Measurements from ENCODE around the gene SELENOM.
A peak's percentile ranks its signal among the peaks of the same experiment; 100 is the strongest.

Gene SELENOM

DNA sequence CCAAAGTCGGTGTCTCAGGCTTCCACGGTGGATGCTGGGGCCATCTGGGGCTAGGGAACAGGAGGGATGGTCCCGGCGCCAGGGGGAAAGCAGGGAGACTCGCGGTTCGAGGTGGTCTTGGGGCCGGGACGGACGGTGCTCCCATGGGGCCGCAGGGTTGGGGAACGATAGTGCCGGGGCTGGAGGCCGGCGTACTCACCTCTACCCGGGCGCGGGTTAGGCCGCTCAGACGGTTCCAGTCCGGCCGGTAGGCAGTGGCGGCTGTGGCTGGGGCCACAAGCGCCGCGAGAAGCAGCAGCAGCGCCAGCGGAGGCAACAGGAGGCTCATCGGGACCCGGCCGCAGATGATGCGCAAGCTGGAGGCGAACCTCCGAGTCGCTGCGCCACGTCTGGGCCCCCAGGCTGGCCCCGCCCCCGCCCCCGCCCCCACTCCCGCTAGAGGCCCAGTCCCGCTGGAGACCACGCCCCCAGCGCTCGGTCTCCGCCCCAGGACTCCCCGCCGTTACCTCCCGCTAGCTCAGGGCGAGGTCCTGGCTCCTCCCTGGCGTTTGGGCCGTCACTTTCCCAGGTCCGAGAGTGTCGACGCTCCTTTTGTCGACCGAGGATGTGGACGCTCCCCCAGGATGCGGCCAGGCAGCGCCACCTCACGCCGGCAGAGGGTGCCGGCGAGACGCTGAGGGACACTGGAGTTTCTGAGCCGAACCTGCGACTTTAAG, at the start of gene SELENOM:
Gene SELENOM, minus strand, starts transcription at position 391 of the 716 bp plus-strand sequence. Its CDS starts 63 bp downstream, at position 328.
- peak; percentile 97 for DNase-seq (ENCODE audit: low read depth, low spot score)

- no peak for DNase-seq (ENCODE audit: low read depth, low spot score)
Measured at GRCh38 chr22:31155422-31155821, 48.1 kb upstream of the SELENOM start.

GRCh38 chr22:31154975-31155374, 47.6 kb upstream of the SELENOM start:
- DNase-seq (ENCODE audit: low read depth, low spot score) = no peak

DNA sequence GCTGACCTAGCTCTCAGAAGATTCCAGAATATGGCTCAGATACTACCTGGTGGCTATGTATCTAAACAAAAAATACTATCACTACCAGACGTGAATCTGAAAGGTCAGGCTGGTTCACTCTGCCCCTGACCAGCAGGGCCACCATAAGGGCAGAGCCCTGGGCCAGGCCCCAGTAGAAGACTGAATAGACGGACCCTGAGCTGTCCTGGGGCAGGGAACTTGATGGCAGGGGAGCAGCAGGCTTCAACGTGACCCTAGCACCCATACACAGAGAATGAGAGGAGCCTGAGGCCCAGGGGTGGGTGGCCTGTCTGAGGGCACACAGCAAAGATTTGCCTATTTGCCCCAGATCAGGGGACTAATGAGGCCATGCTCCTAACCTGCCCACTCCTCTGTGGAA, 46.0 kb upstream of the SELENOM start:
- DNase-seq (ENCODE audit: low read depth, low spot score) = no peak

- DNase-seq (ENCODE audit: low read depth, low spot score) = no peak
Measured at GRCh38 chr22:31151872-31152271, 44.5 kb upstream of the SELENOM start.

GRCh38 chr22:31150615-31151014, 43.2 kb upstream of the SELENOM start:
- no peak for DNase-seq (ENCODE audit: low read depth, low spot score)

DNA sequence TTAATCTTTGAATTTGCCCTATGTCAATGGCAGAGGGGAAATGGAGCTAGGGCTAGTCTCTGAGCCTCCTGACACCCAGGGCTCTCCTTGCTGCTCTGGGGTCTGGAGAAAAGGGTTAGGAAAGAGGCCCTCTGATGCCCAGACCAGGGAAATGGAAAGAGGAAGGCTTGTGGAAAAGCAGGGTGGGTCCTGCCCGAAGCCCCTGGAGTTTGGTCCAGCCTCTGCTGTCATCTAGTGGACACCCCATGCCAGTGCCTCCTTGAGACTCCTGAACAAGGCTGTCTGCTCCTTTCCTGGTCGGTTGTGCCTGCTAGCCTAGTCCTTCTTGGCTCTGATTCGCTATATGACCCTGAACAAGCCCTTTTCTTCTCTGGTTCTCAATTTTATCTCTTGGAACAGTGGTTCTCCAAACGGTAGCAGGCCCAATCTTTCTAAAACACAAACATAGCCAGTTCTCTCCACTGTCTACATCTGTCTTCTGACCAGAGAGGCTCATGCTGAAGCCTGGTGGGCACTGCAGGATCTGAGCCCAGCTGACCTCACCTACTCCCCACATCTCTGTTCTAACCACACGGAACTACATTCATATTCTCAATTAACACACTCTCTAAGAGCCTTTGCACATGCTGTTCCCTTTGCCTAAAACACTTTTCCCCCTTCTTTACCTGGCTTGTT, 41.7 kb upstream of the SELENOM start:
- no peak for DNase-seq (ENCODE audit: low read depth, low spot score)

GRCh38 chr22:31148488-31148887, 41.1 kb upstream of the SELENOM start:
- DNase-seq (ENCODE audit: low read depth, low spot score) = no peak

DNA sequence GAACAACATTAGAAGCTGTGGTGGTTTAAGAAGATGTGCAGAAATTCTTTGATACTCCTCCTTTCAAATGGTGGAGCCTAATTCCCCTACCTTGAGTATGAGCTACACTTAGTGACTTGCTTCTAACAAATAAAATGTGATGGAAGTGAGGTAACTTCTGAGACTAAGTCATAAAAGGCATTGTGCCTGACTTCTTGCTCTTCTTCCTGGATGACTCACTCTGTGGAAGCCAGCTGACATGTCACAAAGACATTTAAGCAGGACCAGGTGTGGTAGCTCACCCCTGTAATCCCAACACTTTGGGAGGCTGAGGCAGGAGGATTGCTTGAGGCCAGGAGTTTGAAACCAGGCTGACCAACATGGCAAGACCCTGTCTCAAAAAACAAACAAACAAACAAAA, 36.9 kb upstream of the SELENOM start:
- DNase-seq (ENCODE audit: low read depth, low spot score) = no peak

- no peak for DNase-seq (ENCODE audit: low read depth, low spot score)
Measured at GRCh38 chr22:31143537-31143936, 36.2 kb upstream of the SELENOM start.

DNA sequence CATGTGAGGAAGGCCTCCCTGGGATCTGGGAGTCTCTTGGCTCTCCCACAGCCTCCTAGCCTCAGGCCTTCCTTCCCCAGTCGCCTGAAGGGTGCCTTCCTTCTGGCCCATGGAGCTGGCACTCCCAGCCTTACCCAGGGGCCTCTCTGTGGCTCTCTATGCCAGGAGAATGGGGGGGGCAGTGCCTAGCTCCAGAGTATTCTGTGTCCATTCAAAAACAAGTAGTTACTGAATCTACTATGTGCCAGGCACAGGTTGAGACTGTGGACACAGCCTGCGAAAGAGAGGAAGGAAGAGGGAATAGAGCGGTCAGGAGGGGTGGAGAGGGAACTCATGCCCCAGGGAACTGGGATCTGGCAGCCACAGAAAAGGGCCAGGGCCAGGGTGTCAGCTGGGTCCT, 35.7 kb upstream of the SELENOM start:
- no peak for DNase-seq (ENCODE audit: low read depth, low spot score)

- no peak for DNase-seq (ENCODE audit: low read depth, low spot score)
Measured at GRCh38 chr22:31142285-31142684, 34.9 kb upstream of the SELENOM start.

- DNase-seq (ENCODE audit: low read depth, low spot score) = no peak
Measured at GRCh38 chr22:31141551-31141950, 34.2 kb upstream of the SELENOM start.

GRCh38 chr22:31140746-31141145, 33.4 kb upstream of the SELENOM start:
- no peak for DNase-seq (ENCODE audit: low read depth, low spot score)

GRCh38 chr22:31139866-31140716, 32.7 kb upstream of the SELENOM start, which contains the start of gene PLA2G3:
Gene PLA2G3, minus strand, starts transcription at chr22:31140508. Its CDS starts 154 bp downstream, at chr22:31140354.
- DNase-seq (ENCODE audit: low read depth, low spot score) = no peak

- no peak for DNase-seq (ENCODE audit: low read depth, low spot score)
Measured at GRCh38 chr22:31139066-31139465, 31.7 kb upstream of the SELENOM start.

- no peak for DNase-seq (ENCODE audit: low read depth, low spot score)
Measured at GRCh38 chr22:31138126-31138525, 30.8 kb upstream of the SELENOM start.

- DNase-seq (ENCODE audit: low read depth, low spot score) = no peak
Measured at GRCh38 chr22:31137721-31138120, 30.4 kb upstream of the SELENOM start.

DNA sequence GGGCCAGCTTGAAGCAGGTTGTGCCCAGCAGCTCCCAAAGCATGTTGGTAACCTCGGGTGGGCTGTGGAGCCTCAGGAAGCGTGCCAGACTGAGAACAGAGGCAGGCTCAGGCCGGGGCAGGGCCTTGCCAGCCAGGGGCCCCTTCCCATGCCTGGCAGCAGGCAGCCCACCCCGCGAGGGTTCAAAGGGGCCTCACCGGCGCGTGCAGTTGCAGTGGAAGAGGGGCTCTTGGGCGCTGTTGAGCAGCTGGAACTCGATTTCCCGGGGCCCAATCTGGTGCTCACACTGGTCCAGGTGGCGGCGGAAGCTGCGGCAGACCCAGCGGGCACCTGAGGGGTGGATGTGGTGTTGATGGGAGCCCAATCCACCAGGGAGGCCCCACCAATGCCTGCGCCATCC, 29.3 kb upstream of the SELENOM start:
- DNase-seq (ENCODE audit: low read depth, low spot score) = no peak

DNA sequence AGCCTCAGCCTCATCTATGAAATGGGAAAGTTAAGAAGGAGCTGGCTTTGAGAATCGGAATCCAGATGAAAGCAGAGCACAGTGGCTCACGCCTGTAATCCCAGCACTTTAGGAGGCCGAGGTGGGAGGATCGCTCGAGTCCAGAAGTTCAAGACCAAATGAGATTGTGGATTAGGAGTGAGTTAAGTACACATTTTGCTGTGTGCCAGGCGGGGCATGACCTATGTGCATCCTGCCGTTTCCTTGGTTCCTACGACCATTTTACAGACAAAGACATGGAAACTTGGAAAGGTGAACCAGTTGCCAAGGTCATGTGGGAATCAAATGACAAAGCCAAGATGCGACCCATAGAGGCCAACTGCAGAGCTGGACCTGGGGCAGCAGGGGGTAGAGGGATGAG, 28.8 kb upstream of the SELENOM start:
- no peak for DNase-seq (ENCODE audit: low read depth, low spot score)

DNA sequence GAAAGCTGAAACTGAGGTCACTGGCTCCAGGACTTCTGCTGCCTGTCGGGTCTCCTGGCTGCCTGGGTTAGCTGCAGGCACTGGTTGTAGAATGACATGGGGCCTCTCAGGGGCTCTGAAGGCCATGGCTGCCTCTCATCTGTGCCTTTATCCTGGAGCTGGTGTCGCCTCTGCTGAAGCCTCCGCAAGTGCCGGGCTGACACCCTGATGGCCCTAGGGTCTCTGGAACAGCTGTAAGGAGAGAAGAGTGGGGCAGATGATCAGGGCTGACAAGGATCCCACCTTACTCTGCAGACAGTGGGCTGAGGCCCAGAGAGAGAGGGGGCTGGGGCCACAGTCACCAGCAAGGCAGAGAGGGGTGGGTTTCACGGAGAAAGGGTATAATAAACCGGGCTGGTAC, 28.3 kb upstream of the SELENOM start:
- DNase-seq (ENCODE audit: low read depth, low spot score) = no peak

DNA sequence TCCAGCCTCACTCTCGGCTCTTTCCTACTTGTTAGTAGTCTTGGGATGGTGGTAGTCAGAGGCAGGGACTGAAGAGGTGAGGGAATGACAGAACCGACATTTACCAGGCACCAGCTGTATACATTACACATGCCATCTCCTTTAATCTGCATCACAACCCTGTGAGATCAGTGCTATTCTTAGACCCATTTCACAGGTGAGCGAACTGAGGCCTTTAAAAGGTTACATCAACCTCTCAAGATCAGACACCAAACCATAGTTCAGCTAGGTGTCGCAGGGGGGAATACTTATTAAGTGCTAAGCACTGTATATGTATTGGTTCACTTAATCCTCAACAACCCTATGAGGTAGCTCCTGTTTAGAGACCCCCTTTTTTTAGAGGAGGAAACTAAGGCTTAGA, 27.3 kb upstream of the SELENOM start:
- no peak for DNase-seq (ENCODE audit: low read depth, low spot score)
